Measurements from ENCODE around the gene PITPNC1.
A peak's percentile ranks its signal among the peaks of the same experiment; 100 is the strongest.

PITPNC1 gene

DNA sequence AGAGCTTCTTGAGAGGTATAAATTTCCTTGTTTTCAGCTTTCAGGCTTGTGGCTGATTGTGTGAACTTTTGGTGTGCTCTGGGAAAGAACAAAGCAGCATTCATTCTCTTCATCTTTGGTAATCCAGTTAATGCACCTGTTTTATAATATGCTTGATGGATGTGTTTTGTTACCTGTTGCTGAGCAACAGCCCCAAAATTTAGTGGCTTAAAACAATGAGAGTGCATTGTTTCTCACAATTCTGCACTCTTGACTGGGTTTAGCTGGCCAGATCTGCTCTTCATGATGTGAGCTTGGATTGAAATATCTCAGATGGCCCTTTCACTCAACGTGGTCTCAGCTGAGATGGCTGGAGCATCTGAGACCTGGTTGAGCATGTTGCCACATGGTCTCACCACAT, 281.9 kb downstream of the PITPNC1 start:
- no peak for DNase-seq

GRCh38 chr17:67662712-67663111, 285.6 kb downstream of the PITPNC1 start:
- DNase-seq: no peak

DNA sequence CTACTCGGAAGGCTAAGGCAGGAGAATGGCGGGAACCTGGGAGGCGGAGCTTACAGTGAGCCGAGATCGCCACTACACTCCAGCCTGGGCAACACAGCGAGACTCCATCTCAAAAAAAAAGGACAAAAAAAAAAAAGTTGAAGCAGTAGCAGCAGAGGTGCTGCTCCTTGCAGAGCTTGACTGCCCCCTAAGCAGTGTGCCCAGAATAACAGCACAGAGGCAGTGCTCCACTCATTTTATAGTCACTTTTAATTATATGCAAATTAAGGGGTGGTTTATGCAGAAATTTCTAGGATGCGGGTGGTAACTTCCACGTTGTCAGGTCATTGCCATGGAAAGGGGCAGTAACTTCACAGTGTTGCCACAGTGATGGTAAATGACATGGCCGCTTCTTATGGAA, 286.4 kb downstream of the PITPNC1 start:
- no peak for DNase-seq

GRCh38 chr17:67666028-67666427, 288.9 kb downstream of the PITPNC1 start:
- no peak for DNase-seq

DNA sequence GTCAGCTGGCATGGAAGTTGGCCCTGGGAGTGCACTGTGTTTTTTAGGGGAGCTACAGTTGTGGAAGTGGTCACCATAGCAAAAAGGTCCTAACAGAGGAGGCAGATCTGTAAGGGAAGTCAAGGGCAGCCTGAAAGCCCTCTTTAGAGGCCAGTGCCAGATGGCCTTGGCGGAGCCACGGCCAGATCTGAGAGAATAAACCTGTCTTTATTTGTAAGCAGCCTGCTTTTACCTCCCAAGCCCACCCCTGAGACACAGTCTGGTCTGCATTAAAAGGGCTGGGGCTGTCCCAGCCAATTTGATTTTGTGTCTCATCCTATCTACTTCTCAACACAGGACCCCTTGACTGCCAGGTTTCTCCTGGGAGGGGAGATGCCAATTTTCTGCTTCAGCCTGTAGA, 289.6 kb downstream of the PITPNC1 start:
- no peak for DNase-seq

- peak; percentile 24 for DNase-seq
Measured at GRCh38 chr17:67671493-67671892, 294.4 kb downstream of the PITPNC1 start.

DNA sequence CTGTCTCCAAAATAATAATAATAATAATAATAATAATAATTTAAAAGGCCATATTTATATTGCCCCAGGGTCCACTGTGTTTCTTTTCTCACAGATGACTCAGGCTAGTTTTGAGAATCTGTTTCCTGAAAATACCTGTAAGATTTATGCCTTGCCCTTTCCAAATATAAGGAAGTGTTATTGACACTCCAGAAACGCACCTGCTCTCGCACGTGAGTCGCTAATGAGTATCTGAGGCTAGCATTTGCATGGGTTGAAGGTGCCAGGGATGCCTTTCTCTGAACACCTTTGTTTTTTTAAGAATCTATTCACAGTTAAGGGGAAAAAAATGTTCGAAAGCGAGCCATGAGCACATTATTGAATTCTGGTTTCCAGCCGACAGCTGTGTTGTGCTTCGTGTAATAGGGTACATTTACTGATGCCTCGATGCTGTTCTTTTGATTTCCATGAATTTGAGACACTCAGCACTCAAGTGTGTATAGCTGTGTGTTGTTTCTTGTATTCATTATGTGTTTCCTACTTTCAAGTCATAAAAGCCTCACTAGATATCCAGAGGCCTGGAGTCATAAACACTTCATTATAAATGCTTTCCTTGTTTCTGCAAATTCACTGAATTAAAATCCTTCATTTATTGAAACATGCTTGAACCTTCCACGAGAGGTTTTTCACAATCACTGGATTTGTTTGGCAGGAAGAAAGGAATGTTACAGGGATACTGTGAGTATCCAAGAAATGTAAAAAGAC, 295.7 kb downstream of the PITPNC1 start:
- DNase-seq: no peak

DNA sequence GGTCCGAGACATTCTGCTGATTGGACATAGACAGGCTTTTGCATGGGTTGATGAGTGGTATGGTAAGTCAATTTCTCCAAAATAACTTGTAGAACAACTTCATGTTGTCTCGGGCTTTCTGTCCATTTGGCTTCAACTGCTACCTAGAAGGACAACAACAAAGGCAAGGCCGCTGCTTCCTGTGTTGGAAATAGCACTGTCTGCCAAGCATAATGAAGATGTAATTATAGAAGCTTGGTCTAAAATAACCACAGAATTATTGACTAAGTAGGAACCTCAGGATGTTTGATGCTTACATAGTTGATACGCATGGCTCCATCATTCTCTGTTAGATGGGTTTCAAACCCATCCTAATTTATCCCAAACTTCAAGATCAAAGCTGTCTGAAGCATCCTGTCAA, 298.4 kb downstream of the PITPNC1 start:
- DNase-seq: no peak

DNA sequence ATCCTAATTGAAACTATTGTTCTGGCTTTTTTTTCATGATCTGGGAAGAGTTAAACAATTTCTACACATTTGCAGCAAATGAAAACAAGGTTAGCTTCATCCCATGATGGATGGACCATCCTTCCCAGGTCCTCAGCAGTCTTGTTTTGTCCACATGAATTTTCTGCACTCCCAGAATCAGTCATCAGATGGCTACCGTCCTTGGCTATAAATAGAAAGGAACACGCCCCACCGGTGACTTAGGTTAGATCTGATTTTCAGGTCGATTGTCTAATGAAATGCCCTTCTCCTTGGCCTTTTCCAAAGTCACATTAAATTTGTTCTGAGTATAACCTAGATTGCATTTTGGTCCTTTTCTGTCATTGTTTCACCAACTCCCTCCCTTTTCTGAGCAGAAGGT, 299.2 kb downstream of the PITPNC1 start:
- no peak for DNase-seq

GRCh38 chr17:67678414-67678813, 301.3 kb downstream of the PITPNC1 start:
- DNase-seq: no peak

GRCh38 chr17:67679225-67679624, 302.1 kb downstream of the PITPNC1 start:
- DNase-seq: no peak

DNA sequence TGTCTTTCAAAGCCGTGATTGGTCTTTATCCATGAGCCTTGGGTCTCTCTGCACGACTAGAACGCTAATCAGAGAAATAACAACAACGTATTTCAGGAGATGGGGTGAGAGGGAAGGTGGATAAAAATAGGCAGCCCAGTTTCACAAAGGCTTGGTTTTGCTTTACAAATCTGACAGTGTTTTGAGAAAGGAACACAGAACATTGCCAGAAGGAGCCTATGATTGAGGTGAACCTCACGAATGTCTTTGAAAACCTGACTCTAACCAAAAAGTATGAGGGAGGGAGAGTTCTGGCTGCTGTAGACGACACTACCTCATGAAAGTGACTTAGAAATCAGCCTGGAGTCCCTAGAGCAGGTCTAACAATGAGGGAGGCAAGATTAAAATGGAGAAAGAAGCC, 302.6 kb downstream of the PITPNC1 start:
- DNase-seq: no peak

GRCh38 chr17:67680445-67681224, 303.6 kb downstream of the PITPNC1 start:
- no peak for DNase-seq

DNA sequence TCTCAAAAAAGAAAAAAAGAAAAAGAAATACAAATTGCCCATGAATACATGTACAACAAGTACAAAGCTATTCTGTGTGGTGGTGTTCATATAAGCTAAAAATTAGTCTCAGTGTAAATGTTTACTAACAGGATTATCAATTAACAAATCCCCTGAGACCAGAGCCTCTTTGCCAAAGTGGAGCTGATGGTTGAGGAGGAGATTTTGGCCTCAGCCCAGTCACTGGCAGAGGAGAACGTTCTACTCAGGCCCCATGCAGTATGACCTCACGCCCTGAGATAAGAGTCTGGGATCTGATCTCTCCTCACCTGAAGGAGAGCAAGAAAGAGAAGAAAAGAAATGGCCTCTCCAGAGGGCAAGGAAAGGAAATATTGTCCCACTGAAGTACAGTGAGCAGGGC, 305.1 kb downstream of the PITPNC1 start:
- no peak for DNase-seq

GRCh38 chr17:67685351-67685750, 308.3 kb downstream of the PITPNC1 start:
- DNase-seq: no peak

- no peak for DNase-seq
Measured at GRCh38 chr17:67686241-67686640, 309.2 kb downstream of the PITPNC1 start.

DNA sequence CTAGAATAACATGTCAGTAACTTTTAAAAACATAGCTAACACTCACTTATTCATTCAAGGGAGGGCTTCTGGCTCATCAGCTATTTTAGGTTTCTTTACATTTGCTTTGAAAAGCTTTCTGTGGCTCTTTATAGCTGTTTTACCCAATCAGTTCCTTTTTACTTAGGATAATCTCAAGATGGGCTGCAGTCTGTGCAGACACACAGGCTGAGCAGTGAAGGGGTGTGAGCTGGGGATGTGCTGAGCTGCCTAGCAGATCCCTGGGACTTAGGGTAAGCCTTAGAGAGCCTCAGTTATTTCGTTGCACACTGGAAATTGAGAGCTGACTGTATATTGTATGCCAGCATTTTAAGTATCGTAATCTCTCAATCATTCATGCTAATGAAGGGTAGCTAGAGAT, 310.4 kb downstream of the PITPNC1 start:
- DNase-seq: no peak

DNA sequence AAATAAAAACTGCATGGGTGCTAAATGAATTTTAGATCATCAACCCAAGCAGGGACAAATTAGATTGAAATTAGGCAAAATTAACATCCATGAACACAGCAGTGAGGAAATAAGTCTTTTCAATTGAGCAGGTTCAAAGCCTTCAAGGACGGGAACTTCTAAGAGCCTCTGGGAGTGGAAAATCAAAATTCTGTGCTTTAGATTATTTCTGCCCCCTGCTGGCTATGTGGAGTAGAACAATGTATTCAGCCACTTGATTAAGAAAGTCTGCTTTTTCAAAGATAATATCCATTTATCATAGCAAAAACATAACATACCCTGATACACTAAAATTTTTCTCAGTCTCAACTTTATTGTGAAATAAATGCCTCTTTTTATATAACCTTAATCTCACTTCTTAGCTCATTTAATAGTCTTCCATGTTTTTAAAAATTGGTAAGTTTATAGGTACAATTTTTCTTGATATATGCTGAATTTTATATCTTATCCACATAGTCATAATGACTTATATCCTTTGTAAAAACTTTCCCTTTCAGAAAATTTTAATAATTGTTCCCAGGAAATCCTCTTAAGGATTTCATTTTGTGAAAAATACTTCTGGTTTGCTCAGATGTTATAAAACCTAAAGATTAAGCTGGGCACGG, 312.6 kb downstream of the PITPNC1 start:
- peak; percentile 70 for DNase-seq

GRCh38 chr17:67693811-67694210, 316.7 kb downstream of the PITPNC1 start:
- no peak for DNase-seq

DNA sequence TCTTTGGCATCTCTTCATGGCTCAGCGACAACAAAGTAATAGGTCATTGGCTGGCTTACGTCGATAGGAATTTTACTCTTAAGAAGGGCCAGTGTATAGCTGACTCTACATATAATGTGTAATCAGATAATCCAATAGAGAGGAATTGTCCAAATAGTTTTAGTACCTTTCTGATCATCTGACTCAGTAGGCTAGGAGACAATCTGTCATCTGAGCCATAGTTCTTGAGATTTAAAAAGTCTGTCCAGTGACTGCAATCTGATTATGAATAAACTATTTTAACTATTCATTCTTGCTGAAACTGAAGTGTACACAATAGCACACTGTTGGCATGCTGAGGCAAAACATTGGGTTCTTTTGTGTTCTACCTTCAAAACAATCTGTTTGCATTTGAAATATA, 319.3 kb downstream of the PITPNC1 start:
- DNase-seq: no peak

GRCh38 chr17:67696853-67697498, 319.9 kb downstream of the PITPNC1 start:
- no peak for DNase-seq

DNA sequence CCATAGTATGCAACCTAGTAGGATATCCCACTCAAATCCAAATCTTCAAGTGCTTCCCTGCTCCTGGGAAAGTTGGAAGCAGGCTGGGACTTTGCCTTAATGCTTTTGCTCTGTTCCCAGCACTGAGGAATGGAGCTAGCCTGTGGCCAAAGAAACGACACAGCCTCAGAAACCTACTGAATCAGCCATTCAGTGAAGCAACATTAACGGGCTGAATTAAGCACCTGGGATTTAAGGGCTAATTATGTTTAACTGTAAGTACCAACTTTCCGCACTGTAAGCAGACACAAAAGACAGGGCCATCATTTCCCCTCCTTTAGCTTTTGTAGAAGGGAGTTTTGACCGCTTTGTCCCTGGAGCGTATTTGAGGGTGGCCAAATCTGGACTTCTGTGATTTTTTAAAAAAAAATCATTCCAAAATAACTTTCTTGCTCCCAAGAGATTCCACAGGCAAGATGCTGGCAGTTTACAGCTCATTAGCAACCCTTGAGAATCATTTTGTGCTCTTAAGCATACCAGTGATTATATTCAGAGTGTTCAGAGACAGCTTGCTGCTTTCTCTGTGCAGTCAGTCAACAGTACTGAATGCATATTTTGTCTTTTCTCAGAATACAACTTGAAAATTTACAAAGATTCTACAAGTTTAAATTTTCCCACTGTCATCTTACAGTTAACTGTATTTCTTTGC, 323.1 kb downstream of the PITPNC1 start:
- DNase-seq: no peak

DNA sequence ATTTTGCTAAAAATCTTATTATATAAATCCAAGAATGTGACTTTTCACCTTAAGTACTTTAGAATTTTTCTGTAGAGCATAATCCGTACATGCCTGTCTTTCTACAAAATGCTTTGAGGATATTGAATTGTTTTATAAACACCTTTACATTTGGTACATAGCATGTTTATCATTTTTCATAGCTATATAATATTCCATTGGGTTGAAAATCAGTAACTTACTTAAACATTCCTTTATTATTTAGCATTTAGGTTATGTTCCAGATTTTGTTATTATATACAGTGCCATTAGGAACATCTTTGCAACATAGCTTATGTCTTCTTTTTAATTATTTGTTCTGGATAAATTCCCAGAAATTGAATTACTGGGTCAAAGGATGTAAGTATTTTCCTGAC, 323.6 kb downstream of the PITPNC1 start:
- DNase-seq: no peak
